Stimulated activated memory B cell treated with anti-CD40 and anti-IgM and Interleukin-4, amounts not matched to agents 10 μg/mL and 1 μg/mL and 100 μg/mL, for 72 hours (primary cell): ENCODE data around the gene MLKL.

ENCODE experiments used
- ATAC-seq: fragments of 150-1000 bp; cut with Tn5 transposase; 2 replicates; pipeline ENCODE4 v1.10.0; 2021
- H3K27ac Mint-ChIP-seq: one replicate; pipeline ENCODE4 v1.8.0; 2022; ENCODE audit warnings: mild to moderate bottlenecking, mixed read lengths
- H3K27me3 Mint-ChIP-seq: one replicate; pipeline ENCODE4 v1.8.0; 2022; ENCODE audit warnings: mixed read lengths
- H3K36me3 Mint-ChIP-seq: one replicate; pipeline ENCODE4 v1.8.0; 2022; ENCODE audit warnings: mixed read lengths
- H3K4me1 Mint-ChIP-seq: one replicate; pipeline ENCODE4 v1.8.0; 2022; ENCODE audit warnings: mixed read lengths
- H3K4me3 Mint-ChIP-seq: one replicate; pipeline ENCODE4 v1.8.0; 2022; ENCODE audit warnings: mild to moderate bottlenecking, moderate library complexity, mixed read lengths
- H3K9me3 Mint-ChIP-seq: one replicate; pipeline ENCODE4 v1.8.0; 2022; ENCODE audit warnings: mixed read lengths

The MLKL gene

DNA sequence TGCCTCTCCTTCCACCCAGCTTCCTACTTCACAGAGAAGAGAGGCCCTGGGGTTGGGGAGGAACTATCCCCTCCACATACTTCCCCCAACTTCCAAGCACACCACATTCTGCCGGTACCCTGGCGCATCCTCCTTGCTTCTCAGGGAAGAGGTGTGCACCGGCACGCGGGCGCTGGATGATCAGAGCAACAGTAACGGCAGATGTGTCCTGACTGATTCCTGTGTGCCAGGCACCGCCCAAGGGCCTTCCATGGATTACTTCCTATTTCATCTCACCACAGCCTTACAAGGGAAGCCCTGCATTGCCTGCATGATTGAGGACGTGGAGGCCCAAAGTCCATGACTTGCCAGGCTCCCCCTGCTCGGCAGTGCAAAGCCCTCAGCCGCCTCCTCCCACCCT, 21.1 kb upstream of the MLKL start:
- Mint-ChIP-seq H3K27me3 (no peaks in the 10 kb centered on the region), H3K27ac (no peak overlapping the region), H3K4me1 (peaks cover 5% of the 10 kb centered on the region), H3K9me3 (peaks cover 3% of the 10 kb centered on the region), H3K4me3 (no peak overlapping the region), H3K36me3 (peaks cover 8% of the 10 kb centered on the region)
- no peak for ATAC-seq

DNA sequence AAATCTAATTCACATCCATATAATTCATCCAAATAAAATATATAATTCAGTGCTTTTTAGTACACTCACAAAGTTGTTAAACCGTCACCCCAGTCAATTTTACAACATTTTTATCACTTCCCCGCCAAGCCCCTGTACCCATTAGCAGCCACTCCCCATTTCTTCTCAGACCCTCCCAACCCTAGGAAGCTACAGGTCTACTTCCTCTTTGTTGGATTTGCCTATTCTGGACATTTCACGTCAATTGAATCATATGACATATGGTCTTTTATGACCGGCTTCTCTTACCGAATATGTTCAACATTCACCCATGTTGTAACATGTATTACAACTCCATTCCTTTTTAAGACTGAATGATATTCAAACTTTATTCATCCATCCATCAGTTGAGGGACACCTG, 19.9 kb upstream of the MLKL start:
- no peak overlapping the region for H3K27ac Mint-ChIP-seq
- H3K4me1 Mint-ChIP-seq, result peaks cover 5% of the 10 kb centered on the region
- H3K9me3 Mint-ChIP-seq, result no peaks in the 10 kb centered on the region
- no peaks in the 10 kb centered on the region for H3K27me3 Mint-ChIP-seq
- H3K36me3 Mint-ChIP-seq, result no peaks in the 10 kb centered on the region
- H3K4me3 Mint-ChIP-seq, result no peak overlapping the region
- ATAC-seq, result no peak

DNA sequence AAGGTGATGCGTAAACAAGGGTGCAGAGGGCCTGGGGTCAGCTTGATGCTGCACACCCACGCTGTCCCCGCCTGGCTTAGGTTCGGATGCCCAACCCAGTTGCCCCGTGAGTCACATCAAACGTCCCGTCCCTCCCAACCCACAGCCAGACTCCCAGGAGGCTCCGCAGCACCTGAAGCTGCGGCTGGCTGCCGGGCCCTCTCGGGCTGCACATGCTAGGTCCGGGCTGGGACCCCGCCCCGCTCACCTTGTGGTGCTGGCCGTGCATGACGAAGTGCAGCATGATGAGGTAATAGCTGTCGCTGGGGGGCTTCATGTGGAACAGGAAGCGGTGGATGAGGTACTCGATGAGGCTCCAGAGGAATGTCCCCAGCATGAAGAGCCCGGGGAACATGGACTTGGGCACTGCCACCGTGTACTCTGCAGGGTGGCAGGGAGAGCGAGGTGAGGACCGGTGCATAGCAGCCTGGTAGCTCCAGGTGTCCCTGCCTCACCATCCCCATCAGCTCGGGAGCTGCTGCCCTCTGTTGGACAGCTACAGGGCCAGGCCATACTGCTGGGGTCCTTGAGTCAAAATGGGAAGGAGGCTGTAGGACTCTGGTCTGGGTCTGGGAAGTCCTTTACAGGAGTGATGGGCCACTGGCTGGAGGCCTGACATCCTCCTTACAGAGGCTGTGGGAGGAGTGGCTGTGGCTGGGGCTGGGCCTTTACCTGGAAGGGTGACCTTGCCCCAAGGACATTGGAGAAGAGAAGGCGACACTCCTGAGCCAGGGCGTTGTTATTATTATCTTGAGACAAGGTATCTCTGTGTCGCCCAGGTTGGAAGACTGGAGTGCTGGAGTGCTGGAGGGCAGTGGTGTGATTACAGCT, 18.3 kb upstream of the MLKL start:
- Mint-ChIP-seq H3K4me3 (no peak overlapping the region), H3K4me1 (peaks cover 5% of the 10 kb centered on the region)

DNA sequence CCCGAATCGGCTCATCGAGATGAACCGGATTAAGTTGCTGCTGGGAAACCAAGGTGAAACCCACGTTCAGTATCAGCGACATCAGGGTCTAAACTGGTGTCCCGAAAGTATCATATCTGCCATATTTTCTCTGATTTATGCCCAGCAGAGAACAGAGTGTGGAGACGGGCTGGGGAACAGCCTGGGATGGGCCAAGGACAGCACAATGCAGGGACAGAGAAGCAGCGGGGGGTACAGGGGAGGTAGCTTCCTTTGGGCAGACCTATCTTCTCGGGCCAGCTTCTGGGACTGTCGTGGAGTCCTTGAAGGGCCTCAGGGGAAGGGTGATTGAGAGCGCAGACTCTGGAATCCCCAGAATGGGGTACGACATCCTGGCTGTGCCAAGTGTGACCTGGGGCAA, 17.5 kb upstream of the MLKL start:
- Mint-ChIP-seq H3K36me3 (no peaks in the 10 kb centered on the region), H3K9me3 (no peaks in the 10 kb centered on the region), H3K4me3 (no peak overlapping the region), H3K27me3 (no peaks in the 10 kb centered on the region), H3K27ac (no peak overlapping the region), H3K4me1 (peaks cover 5% of the 10 kb centered on the region)
- no peak for ATAC-seq

More for the DNA sequence above, 18.3 kb upstream of the MLKL start:
- no peak overlapping the region for H3K27ac Mint-ChIP-seq
- no peaks in the 10 kb centered on the region for H3K36me3 Mint-ChIP-seq
- H3K9me3 Mint-ChIP-seq, result no peaks in the 10 kb centered on the region
- no peak for ATAC-seq
- H3K27me3 Mint-ChIP-seq, result no peaks in the 10 kb centered on the region

DNA sequence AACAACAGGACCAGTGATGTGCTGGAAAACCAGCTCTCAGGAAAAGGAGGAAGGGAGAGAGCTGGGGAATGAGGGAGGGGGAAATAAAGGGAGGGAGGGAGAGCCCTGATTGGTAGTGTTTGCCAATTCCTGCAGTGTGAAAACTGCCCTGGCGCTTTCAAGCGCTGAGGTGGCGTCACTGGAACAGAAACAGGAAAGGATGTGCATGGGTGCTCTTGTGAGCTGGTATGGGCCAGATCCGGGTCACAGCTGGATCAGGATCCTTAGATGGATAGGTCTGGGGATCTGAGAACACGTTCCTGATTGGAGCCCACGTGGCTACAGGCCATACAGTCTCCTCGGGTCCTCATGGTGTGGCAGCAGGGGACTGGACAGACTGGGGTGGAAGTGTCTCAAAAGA, 16.7 kb upstream of the MLKL start:
- H3K27me3 Mint-ChIP-seq, result no peaks in the 10 kb centered on the region
- no peak overlapping the region for H3K4me3 Mint-ChIP-seq
- H3K4me1 Mint-ChIP-seq, result peaks cover 5% of the 10 kb centered on the region
- no peaks in the 10 kb centered on the region for H3K9me3 Mint-ChIP-seq
- ATAC-seq, result no peak
- no peak overlapping the region for H3K27ac Mint-ChIP-seq
- no peaks in the 10 kb centered on the region for H3K36me3 Mint-ChIP-seq

DNA sequence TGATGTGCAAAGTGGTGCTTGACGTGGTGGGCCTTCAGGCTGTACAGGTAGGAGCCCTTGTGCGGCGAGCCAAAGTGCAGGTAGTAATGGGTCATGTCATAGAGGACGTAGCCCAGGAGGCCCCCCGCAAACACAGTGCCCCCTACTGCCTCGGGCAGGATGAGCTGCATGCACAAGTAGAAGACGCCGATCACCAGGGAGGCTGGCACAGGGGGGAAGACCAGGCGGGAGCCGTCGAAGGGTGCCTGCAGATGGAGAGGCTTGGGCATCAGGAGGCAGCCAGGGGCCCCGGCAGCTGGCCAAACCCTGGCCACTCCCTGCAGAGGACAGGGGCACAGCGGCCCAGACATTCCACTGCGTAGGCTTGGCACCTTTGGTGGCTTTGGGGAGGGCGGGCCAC, 15.7 kb upstream of the MLKL start:
- Mint-ChIP-seq H3K9me3 (no peaks in the 10 kb centered on the region), H3K4me3 (no peak overlapping the region), H3K27ac (no peak overlapping the region), H3K4me1 (peaks cover 2% of the 10 kb centered on the region), H3K27me3 (no peaks in the 10 kb centered on the region), H3K36me3 (peaks cover 6% of the 10 kb centered on the region)
- no peak for ATAC-seq

DNA sequence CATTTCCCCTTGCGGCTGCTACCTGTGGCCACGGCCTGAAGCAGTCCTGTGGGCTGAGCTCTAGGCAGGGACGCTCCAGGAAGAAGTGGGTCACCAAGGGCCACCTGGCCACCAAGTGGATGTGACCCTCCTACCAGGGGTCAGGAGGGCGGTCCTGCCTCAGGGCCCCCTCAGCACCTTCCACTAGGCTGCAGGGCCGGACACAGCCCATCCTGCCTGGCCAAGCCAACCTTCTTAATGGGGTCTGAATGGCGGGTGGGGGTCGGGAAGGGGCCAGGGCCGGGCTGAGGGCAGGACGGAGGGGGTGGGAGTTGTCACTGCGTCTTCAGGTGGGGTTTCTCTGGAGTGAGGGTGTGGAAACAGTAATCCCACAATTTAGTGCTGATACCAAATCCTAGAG, 13.2 kb upstream of the MLKL start:
- ATAC-seq, result no peak
- H3K9me3 Mint-ChIP-seq, result no peaks in the 10 kb centered on the region
- H3K27ac Mint-ChIP-seq, result no peak overlapping the region
- no peak overlapping the region for H3K4me3 Mint-ChIP-seq
- H3K36me3 Mint-ChIP-seq, result peaks cover 6% of the 10 kb centered on the region
- no peaks in the 10 kb centered on the region for H3K27me3 Mint-ChIP-seq
- H3K4me1 Mint-ChIP-seq, result peaks cover 6% of the 10 kb centered on the region

DNA sequence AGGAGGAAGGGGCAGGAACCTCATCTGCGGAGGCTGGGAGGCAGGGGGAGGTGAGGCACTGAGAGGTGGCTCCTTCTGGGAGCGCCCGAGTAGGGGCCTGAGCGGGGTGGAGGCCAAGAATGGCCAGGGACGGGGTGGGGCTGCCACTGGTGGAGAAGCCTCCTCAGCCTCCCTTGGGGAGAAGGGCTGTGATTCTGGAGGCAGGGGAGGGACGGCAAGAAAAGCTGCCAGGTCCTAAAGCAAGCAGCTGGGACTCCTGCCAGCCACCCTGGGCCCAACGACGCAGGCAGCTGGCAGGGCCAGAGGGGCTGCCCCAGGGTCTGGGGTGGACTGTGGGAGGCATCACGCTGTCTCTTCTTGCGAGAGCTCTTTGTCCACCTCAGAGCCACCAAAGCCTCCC, 12.7 kb upstream of the MLKL start:
- peaks cover 6% of the 10 kb centered on the region for H3K36me3 Mint-ChIP-seq
- no peak for ATAC-seq

DNA sequence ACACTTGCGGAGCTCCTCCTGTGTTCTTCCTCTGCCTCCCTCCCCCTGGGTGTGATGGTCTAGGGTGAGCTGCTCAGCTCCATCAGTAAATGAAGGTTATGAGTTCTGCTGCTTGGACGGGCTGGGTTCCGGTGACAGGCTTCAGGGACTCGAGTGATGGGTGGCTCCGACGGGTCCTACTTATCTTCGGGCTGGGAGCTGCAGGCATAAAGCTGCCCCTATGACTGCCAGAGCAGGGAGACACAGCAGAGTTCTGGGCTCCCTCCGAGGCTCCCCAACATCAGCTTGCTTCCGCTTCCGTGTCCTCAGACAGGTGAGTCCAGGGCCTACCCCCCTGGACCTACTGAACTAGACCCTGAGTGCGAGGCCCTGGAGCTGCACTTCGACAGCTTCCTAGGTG, 11.3 kb upstream of the MLKL start:
- no peaks in the 10 kb centered on the region for H3K9me3 Mint-ChIP-seq
- no peaks in the 10 kb centered on the region for H3K27me3 Mint-ChIP-seq
- H3K36me3 Mint-ChIP-seq, result peaks cover 6% of the 10 kb centered on the region
- H3K4me3 Mint-ChIP-seq, result no peak overlapping the region
- no peak for ATAC-seq
- peaks cover 6% of the 10 kb centered on the region for H3K4me1 Mint-ChIP-seq
- no peak overlapping the region for H3K27ac Mint-ChIP-seq

More for the DNA sequence above, 12.7 kb upstream of the MLKL start:
- no peak overlapping the region for H3K27ac Mint-ChIP-seq
- no peaks in the 10 kb centered on the region for H3K9me3 Mint-ChIP-seq
- peaks cover 6% of the 10 kb centered on the region for H3K4me1 Mint-ChIP-seq
- no peaks in the 10 kb centered on the region for H3K27me3 Mint-ChIP-seq
- H3K4me3 Mint-ChIP-seq, result no peak overlapping the region

DNA sequence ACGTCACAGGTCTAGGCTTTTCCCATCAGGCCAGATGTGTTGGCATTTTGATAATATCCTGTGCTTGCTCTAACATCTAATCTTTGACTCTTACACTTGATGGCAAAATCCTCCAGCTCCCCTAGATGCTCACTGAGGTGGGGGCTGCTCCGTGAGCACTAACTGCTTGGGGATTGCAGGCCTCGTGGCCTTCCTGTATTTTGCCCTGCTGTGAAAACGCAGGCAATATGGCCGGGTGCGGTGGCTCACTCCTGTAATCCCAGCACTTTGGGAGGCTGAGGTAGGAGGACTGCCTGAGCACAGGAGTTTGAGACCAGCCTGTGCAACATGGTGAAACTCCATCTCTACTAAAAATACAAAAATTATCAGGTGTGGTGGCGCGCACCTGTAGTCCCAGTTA, 9.7 kb upstream of the MLKL start:
- H3K27ac Mint-ChIP-seq, result no peak overlapping the region
- H3K4me3 Mint-ChIP-seq, result no peak overlapping the region
- H3K27me3 Mint-ChIP-seq, result no peaks in the 10 kb centered on the region
- no peak for ATAC-seq
- H3K9me3 Mint-ChIP-seq, result no peaks in the 10 kb centered on the region
- peaks cover 6% of the 10 kb centered on the region for H3K36me3 Mint-ChIP-seq
- H3K4me1 Mint-ChIP-seq, result peaks cover 6% of the 10 kb centered on the region

DNA sequence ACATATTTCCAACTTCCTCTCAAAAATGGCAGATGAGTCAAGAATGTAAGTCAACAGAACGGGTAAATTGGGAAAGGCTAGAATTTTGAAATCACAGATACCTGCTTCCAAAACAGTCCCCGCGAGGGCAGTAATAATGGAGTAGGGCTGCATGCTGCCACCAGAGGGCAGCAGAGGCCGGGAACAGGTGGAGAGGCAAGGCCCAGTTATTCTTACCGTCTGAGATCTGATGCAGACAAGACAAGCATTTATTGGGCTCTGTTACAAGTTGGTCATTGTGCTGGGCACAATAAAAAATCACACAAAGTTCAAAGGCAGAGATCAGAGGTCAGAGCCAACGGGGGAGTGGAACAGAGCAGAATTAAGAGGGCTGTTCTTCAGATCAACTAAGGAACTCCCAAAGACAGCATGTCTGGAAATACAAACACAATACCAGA, 8.8 kb upstream of the MLKL start:
- Mint-ChIP-seq H3K4me3 (no peak overlapping the region), H3K27ac (no peak overlapping the region), H3K27me3 (no peaks in the 10 kb centered on the region), H3K4me1 (peaks cover 12% of the 10 kb centered on the region), H3K9me3 (no peaks in the 10 kb centered on the region), H3K36me3 (peaks cover 6% of the 10 kb centered on the region)
- ATAC-seq, result peak; percentile 84

DNA sequence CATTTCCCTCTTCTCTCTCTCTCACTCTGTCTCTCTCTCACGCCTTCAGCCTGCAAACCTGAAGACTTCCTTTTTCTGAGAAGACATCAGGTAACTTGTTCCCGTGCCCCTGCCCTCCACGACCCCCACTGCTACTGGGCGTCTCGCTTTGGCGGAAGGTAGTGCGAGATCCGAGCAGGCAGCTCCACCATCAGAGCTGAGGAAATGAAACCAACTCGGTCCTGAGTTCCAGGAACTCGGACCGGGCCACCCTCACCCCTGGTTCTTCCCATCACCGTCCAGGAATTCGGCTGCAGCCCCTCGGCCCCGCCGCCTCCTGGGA, 585 bp downstream of the MLKL start:
- H3K27me3 Mint-ChIP-seq, result no peaks in the 10 kb centered on the region
- peak overlapping the region; percentile 97 for H3K4me3 Mint-ChIP-seq
- peaks cover 7% of the 10 kb centered on the region for H3K36me3 Mint-ChIP-seq
- ATAC-seq, result peak; percentile 46
- H3K4me1 Mint-ChIP-seq, result peaks cover 66% of the 10 kb centered on the region
- H3K27ac Mint-ChIP-seq, result peak overlapping the region; percentile 97
- H3K9me3 Mint-ChIP-seq, result no peaks in the 10 kb centered on the region

DNA sequence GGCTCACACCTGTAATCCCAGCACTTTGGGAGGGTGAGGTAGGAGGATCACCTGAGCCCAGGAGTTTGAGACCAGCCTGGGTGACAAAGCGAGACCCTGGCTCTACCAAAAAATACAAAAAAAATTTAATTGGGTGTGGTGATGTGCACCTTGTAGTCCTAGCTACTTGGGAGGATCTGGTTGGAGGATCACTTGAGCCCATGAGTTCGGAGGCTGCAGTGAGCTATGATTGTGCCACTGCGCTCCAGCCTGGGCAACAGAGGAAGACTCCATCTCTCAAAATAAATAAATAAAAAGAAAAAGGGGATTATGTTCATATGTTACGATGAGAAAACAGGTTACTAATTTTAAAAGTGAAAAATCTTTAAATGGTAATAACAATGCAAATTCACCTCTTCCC, 996 bp downstream of the MLKL start:
- peaks cover 62% of the 10 kb centered on the region for H3K4me1 Mint-ChIP-seq
- no peak for ATAC-seq
- H3K9me3 Mint-ChIP-seq, result no peaks in the 10 kb centered on the region
- H3K27ac Mint-ChIP-seq, result peak overlapping the region; percentile 97
- peaks cover 7% of the 10 kb centered on the region for H3K36me3 Mint-ChIP-seq
- no peaks in the 10 kb centered on the region for H3K27me3 Mint-ChIP-seq
- peak overlapping the region; percentile 75 for H3K4me3 Mint-ChIP-seq

DNA sequence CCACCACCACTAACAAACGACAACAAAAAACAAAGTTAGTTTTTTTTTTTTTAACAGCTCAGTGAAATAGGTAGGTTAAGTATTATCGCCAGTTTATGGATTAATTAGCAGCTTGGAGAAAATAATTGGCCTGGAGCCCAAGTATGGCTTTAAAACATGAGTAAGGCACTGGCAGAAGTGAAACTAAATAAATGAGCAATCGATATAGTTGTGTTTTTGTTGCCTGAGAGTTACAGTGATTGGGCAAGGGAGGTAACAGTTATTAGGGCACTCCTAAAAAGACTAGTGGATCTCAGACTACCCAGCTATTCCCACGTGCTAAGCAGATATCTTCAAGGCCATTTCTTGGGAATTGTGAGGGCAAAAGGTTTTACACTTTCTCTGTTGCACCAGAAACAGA, 2.4 kb downstream of the MLKL start:
- peaks cover 17% of the 10 kb centered on the region for H3K36me3 Mint-ChIP-seq
- H3K27ac Mint-ChIP-seq, result peak overlapping the region; percentile 97
- H3K9me3 Mint-ChIP-seq, result no peaks in the 10 kb centered on the region
- peak overlapping the region; percentile 75 for H3K4me3 Mint-ChIP-seq
- H3K4me1 Mint-ChIP-seq, result peaks cover 61% of the 10 kb centered on the region
- ATAC-seq, result no peak
- no peaks in the 10 kb centered on the region for H3K27me3 Mint-ChIP-seq

DNA sequence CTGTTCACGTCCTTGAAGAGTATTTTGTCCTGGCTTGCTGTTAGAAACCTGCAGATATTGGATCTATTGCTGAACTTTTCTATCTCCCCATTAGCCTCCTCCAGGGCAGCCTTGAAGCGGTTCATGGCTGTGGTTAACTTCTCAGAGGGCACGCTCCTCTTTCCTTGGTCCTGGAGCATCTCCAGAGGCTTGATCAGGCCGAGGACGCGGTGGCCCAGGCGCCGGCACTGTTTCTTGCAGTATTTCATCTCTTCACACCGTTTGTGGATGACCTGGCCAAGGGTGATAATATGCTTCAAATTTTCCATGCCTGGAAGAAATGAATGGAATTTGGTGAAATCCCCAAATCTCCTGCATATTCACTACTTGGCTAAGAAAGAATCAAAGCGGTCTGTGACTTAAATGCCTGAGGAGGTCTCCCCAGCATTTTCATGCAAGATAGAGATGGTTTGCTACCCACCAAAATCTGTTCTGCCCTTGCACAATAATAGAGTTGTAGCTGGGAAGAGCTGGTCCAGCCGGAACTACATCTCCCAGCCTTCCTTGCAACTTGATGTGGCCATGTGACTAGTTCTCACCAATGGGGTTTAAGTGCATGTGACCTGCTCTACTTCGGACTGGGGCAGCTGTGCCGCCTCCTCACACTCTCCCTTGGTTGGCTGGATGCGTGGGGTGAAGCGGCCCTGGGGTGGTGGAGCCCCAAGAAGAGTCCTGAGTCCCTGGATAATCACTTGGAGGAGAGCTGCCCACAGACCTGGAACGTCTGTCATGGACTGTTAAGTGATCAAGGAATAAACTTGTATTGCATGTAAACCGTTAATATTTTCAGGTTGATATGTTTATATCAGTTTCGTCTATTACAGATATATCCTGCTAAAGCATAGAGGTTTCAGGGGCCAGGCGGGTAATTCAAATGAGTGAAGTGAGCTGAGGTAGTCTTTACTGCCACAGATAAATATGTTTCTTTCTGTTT, 4.9 kb downstream of the MLKL start:
- peaks cover 46% of the 10 kb centered on the region for H3K4me1 Mint-ChIP-seq
- H3K9me3 Mint-ChIP-seq, result no peaks in the 10 kb centered on the region
- H3K4me3 Mint-ChIP-seq, result peak overlapping the region; percentile 83
- H3K27ac Mint-ChIP-seq, result peak overlapping the region; percentile 78
- H3K36me3 Mint-ChIP-seq, result peaks cover 30% of the 10 kb centered on the region
- ATAC-seq, result peak; percentile 95
- H3K27me3 Mint-ChIP-seq, result no peaks in the 10 kb centered on the region
